Measurements from ENCODE around the gene UTP4. TPM values are rescaled to one million over a fixed set of nuclear protein-coding genes. Genes with fewer than 3 reads are reported as not detected.

UTP4 gene
- total and polyA plus RNA-seq, 2 donors (not counting 3 experiments of a cell fraction or from before 2014, with no cell fraction given), result 56.1 to 59.5 TPM

DNA sequence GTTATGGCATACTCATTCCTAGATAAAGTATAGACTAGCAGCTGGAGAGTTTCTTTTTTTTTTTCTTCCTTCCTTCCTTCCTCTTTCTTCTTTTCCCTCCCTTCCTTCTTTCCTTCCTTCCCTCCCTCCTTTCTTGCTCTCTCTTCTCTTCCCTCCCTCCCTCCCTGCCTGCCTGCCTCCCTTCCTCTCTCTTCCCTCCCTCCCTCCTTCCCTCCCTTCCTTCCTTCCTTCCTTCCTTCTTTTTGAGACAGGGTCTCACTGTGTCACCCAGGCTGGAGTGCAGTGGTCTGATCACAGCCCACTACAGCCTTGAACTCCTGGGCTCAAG, 47.5 kb downstream of the UTP4 start:
- Histone ChIP-seq H3K4me1 (ENCODE audit: control insufficient read depth, extremely low read depth, insufficient read depth, low read length) (peaks cover 12% of the 10 kb centered on the region), H3K79me2 (ENCODE audit: control insufficient read depth, insufficient read depth, low read length) (no peaks in the 10 kb centered on the region), H4K20me1 (replicated peaks; ENCODE audit: control insufficient read depth, extremely low read depth, insufficient read depth, low read length) (no peaks in the 10 kb centered on the region), H3K27ac (ENCODE audit: insufficient read depth, low read depth, low read length) (no peak overlapping the region), H3K9ac (replicated peaks; ENCODE audit: extremely low read depth, insufficient read depth, low read length) (no peak overlapping the region), H3K36me3 (ENCODE audit: control insufficient read depth in 2 of 2, extremely low read depth in 1 of 2, insufficient read depth in 2 of 2, low read length in 2 of 2) (no peaks in the 10 kb centered on the region), H3K9me1 (replicated peaks; ENCODE audit: control insufficient read depth, extremely low read depth, insufficient read depth, low read length) (no peaks in the 10 kb centered on the region), H3K4me2 (ENCODE audit: insufficient read depth, low read length) (no peak overlapping the region), H3K4me3 (replicated peaks in 1 of 3; ENCODE audit: insufficient read depth in 1 of 3, low read depth in 1 of 3, low read length in 3 of 3) (no peak overlapping the region), H3K27me3 (ENCODE audit: control insufficient read depth in 2 of 2, insufficient read depth in 2 of 2, low read length in 2 of 2) (no peaks in the 10 kb centered on the region), H3K9me3 (replicated peaks; ENCODE audit: control insufficient read depth, insufficient read depth, low read length) (no peaks in the 10 kb centered on the region), H2AFZ (ENCODE audit: low read depth, low read length) (no peak overlapping the region)
- intact Hi-C loops (cut with micrococcal nuclease) (no loop called here), dilution Hi-C loops (cut with MboI; ENCODE audit: extremely low pct_ligation_motif_present, low sequenced_read_pairs) (no loop called here)
- FAIRE-seq, result no peak
- no peak for TF ChIP-seq EZH2 (IDR thresholded peaks at IDR 0.05; ENCODE audit: borderline replicate concordance, low read depth, low read length, severe bottlenecking)
- TF ChIP-seq MYC (IDR thresholded peaks at IDR 0.05; ENCODE audit: low read depth, low read length), result no peak
- no peak for TF ChIP-seq POLR2AphosphoS5 (IDR thresholded peaks at IDR 0.05; ENCODE audit: insufficient read depth, low read depth, low read length)
- TF ChIP-seq GATA2 (IDR thresholded peaks at IDR 0.05; ENCODE audit: insufficient read depth, insufficient read length, low read depth, low read length), result no peak
- TF ChIP-seq, protein P1, sequence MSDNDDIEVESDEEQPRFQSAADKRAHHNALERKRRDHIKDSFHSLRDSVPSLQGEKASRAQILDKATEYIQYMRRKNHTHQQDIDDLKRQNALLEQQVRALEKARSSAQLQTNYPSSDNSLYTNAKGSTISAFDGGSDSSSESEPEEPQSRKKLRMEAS (IDR thresholded peaks at IDR 0.05; ENCODE audit: insufficient read depth, insufficient read length), result no peak
- TF ChIP-seq, protein P2, sequence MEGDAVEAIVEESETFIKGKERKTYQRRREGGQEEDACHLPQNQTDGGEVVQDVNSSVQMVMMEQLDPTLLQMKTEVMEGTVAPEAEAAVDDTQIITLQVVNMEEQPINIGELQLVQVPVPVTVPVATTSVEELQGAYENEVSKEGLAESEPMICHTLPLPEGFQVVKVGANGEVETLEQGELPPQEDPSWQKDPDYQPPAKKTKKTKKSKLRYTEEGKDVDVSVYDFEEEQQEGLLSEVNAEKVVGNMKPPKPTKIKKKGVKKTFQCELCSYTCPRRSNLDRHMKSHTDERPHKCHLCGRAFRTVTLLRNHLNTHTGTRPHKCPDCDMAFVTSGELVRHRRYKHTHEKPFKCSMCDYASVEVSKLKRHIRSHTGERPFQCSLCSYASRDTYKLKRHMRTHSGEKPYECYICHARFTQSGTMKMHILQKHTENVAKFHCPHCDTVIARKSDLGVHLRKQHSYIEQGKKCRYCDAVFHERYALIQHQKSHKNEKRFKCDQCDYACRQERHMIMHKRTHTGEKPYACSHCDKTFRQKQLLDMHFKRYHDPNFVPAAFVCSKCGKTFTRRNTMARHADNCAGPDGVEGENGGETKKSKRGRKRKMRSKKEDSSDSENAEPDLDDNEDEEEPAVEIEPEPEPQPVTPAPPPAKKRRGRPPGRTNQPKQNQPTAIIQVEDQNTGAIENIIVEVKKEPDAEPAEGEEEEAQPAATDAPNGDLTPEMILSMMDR (IDR thresholded peaks at IDR 0.05; ENCODE audit: extremely low read depth in 1 of 2, insufficient read depth in 1 of 2, low read depth in 1 of 2, low read length in 2 of 2), result no peak
- no peak for TF ChIP-seq JUN (IDR thresholded peaks at IDR 0.05; ENCODE audit: borderline replicate concordance, insufficient read depth, insufficient read length, low read depth)
- no peak for TF ChIP-seq FOS (IDR thresholded peaks at IDR 0.05; ENCODE audit: borderline replicate concordance, insufficient read depth, low read length)
- no peak for DNase-seq (ENCODE audit: low read depth, low spot score)
- POLR2A ChIA-PET, result interaction anchor here (1.6 kb wide), 1 partner anchor 12 kb away, joined by 8 read pairs; no protein-coding TSS in a partner anchor
- CTCF ChIA-PET, result interaction anchor here (0.8 to 1.9 kb wide), 7 partner anchors 8 to 106 kb away, joined by 3 to 13 read pairs (median 5); no protein-coding TSS in a partner anchor
- no TSS peak for BruUV-seq (replicated peaks)

Measured in endothelial cell of umbilical vein (primary cell).